ENCODE data around the gene TCL1A. TPM values are rescaled to one million over a fixed set of nuclear protein-coding genes. Genes with fewer than 3 reads are reported as not detected.

Gene TCL1A
- total RNA-seq, 1 experiment from 2014 or later, result 0.30 TPM

DNA sequence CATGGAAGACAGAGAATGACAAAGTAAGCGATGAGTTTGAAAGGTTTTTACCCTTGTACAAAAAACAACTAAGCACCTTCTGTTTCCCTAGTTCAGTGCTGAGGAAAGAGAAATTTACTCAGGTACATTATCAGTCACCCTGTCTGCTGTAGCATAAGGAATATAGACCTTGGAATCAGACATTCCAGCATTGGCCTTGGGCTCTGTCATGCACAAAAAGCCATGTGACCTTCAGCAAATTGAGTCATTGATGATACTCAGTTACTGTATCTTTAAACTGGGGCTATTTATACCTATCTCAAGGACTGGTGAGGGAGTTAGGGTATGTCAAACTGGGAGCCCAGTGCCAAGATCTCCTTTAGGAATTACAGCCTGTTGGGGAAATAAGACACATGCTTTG, 19.3 kb upstream of the TCL1A start:
- H4K20me1 ChIP-seq (ENCODE audit: insufficient read depth), result no peaks in the 10 kb centered on the region
- H3K79me2 ChIP-seq (ENCODE audit: insufficient read depth, low read length), result no peaks in the 10 kb centered on the region
- intact Hi-C loops (cut with micrococcal nuclease), result no loop called here
- H3K9me2 ChIP-seq (ENCODE audit: insufficient read depth), result no peaks in the 10 kb centered on the region
- H3K27ac ChIP-seq (ENCODE audit: low read depth, low read length), result no peak overlapping the region
- peaks cover 60% of the 10 kb centered on the region for H3K27me3 ChIP-seq (ENCODE audit: insufficient read depth, low read length)
- H2AFZ ChIP-seq (ENCODE audit: low read depth, low read length, poor library complexity, severe bottlenecking), result no peak overlapping the region
- no peaks in the 10 kb centered on the region for H3K9me3 ChIP-seq (ENCODE audit: control insufficient read depth in 1 of 2, insufficient read depth in 1 of 2, low read depth in 1 of 2, low read length in 2 of 2)
- BruUV-seq (replicated peaks), result no TSS peak
- no peaks in the 10 kb centered on the region for H3K4me1 ChIP-seq (ENCODE audit: control insufficient read depth in 1 of 2, insufficient read depth in 2 of 2, low read length in 2 of 2)
- ChIA-PET RAD21 (ENCODE audit: low non-redundant PET in 1 of 2, low total read pairs in 2 of 2, uncharacterized antibody in 2 of 2, unreplicated experiment in 2 of 2) (no interaction called here), CTCF (no interaction called here), POLR2A (no interaction called here)
- no peaks in the 10 kb centered on the region for H3K36me3 ChIP-seq (ENCODE audit: control insufficient read depth in 1 of 2, insufficient read depth in 2 of 2, low read length in 2 of 2)
- DNase-seq (ENCODE audit: low read depth, low spot score) (no peak), ATAC-seq (no peak)
- H3K9ac ChIP-seq (ENCODE audit: low read length), result no peak overlapping the region
- TF ChIP-seq ZFX (IDR thresholded peaks at IDR 0.05) (no peak), EZH2 (IDR thresholded peaks at IDR 0.05) (no peak), YY1 (IDR thresholded peaks at IDR 0.05; ENCODE audit: extremely low read depth, insufficient replicate concordance, low read depth, low read length) (no peak), CTCF (IDR thresholded peaks at IDR 0.05 in 2 of 3, conservative IDR thresholded peaks at IDR 0.05 in 1 of 3; ENCODE audit: borderline replicate concordance in 1 of 3, insufficient read depth in 1 of 3, low read depth in 2 of 3, low read length in 2 of 3) (no peak), SIN3A (IDR thresholded peaks at IDR 0.05; ENCODE audit: low read depth) (no peak), ELF1 (IDR thresholded peaks at IDR 0.05; ENCODE audit: borderline replicate concordance, low read depth) (no peak), RAD21 (IDR thresholded peaks at IDR 0.05; ENCODE audit: low read depth) (no peak), CEBPB (IDR thresholded peaks at IDR 0.05; ENCODE audit: low read depth) (no peak)
- TF ChIP-seq, protein P1, sequence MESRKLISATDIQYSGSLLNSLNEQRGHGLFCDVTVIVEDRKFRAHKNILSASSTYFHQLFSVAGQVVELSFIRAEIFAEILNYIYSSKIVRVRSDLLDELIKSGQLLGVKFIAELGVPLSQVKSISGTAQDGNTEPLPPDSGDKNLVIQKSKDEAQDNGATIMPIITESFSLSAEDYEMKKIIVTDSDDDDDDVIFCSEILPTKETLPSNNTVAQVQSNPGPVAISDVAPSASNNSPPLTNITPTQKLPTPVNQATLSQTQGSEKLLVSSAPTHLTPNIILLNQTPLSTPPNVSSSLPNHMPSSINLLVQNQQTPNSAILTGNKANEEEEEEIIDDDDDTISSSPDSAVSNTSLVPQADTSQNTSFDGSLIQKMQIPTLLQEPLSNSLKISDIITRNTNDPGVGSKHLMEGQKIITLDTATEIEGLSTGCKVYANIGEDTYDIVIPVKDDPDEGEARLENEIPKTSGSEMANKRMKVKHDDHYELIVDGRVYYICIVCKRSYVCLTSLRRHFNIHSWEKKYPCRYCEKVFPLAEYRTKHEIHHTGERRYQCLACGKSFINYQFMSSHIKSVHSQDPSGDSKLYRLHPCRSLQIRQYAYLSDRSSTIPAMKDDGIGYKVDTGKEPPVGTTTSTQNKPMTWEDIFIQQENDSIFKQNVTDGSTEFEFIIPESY (IDR thresholded peaks at IDR 0.05; ENCODE audit: extremely low read depth, insufficient replicate concordance, low read length), result no peak
- H3K4me3 ChIP-seq (replicated peaks in 1 of 2; ENCODE audit: low read depth in 1 of 2, low read length in 2 of 2), result no peak overlapping the region
- no peak overlapping the region for H3K4me2 ChIP-seq (ENCODE audit: low read length)

Data from HCT116 (cell line).